Activated B cell treated with CpG ODN at 0.5 μM for 24 hours (primary cell): ENCODE results near the gene P2RY6. TPM values are rescaled to one million over a fixed set of nuclear protein-coding genes. Genes with fewer than 3 reads are reported as not detected.
A peak's percentile ranks its signal among the peaks of the same experiment; 100 is the strongest.

ENCODE experiments used
- ATAC-seq: fragments of 200-7000 bp; cut with Tn5 transposase; one replicate; pipeline ENCODE4 v1.10.0; 2021; ENCODE audit warnings: low read depth, mild to moderate bottlenecking, moderate library complexity
- CTCF ChIA-PET: fragments of 350-600 bp; sonication (Branson Sonifier 250); formaldehyde crosslinking; loops from one replicate; lab custom pipeline; 2021; ENCODE audit warnings: antibody characterized with exemption; lab: Charles Lee
- POLR2A ChIA-PET: fragments of 350-600 bp; sonication (Branson Sonifier 250); formaldehyde crosslinking; loops from one replicate; lab custom pipeline; 2021; ENCODE audit warnings: antibody characterized with exemption; lab: Charles Lee
- DNase-seq: peaks from one replicate; pipeline ENCODE4 v3.0.0; 2022
- H3K27ac Mint-ChIP-seq: one replicate; pipeline ENCODE4 v1.8.0; 2020; ENCODE audit warnings: mixed read lengths
- H3K27me3 Mint-ChIP-seq: one replicate; pipeline ENCODE4 v1.8.0; 2021; ENCODE audit warnings: mixed read lengths
- H3K36me3 Mint-ChIP-seq: one replicate; pipeline ENCODE4 v1.8.0; 2021; ENCODE audit warnings: low read depth, mixed read lengths
- H3K4me1 Mint-ChIP-seq: one replicate; pipeline ENCODE4 v1.8.0; 2021; ENCODE audit warnings: mixed read lengths
- H3K4me3 Mint-ChIP-seq: one replicate; pipeline ENCODE4 v1.8.0; 2020; ENCODE audit warnings: mild to moderate bottlenecking, mixed read lengths
- H3K9me3 Mint-ChIP-seq: one replicate; pipeline ENCODE4 v1.8.0; 2020; ENCODE audit warnings: mixed read lengths
- CTCF ChIP-seq: fragments of 200-600 bp; IDR thresholded peaks from one replicate; pipeline ENCODE4 v1.8.0; 2022; ENCODE audit warnings: antibody characterized with exemption, mild to moderate bottlenecking
- intact Hi-C: fragments of 100-400 bp; cut with micrococcal nuclease; formaldehyde crosslinking; loops from one replicate; pipeline ENCODE4 v1.15.1; 2024
- total RNA-seq: library from RNA; stranded (reverse); gene quantifications from 2 replicates; pipeline ENCODE4 v1.2.3, GENCODE V29; 2022

The P2RY6 gene
- total RNA-seq, 1 donor from 2014 or later, result 0.22 TPM

- ChIA-PET CTCF (interaction anchor here (1.1 kb wide), 1 partner anchor 9 kb away, joined by 3 read pairs; no protein-coding TSS in a partner anchor), POLR2A (interaction anchor here (0.6 kb wide), 1 partner anchor 32 kb away, joined by 3 read pairs; no protein-coding TSS in a partner anchor)
- no peak overlapping the region for H3K27ac Mint-ChIP-seq
Observed at GRCh38 chr11:73252577-73253191, 19.5 kb upstream of the P2RY6 start.

GRCh38 chr11:73257342-73258103 lies 14.6 kb upstream of the P2RY6 start:
- Mint-ChIP-seq H3K9me3 (no peaks in the 10 kb centered on the region), H3K27ac (no peak overlapping the region), H3K4me1 (no peaks in the 10 kb centered on the region), H3K4me3 (no peak overlapping the region), H3K27me3 (no peaks in the 10 kb centered on the region), H3K36me3 (no peaks in the 10 kb centered on the region)
- intact Hi-C loops, result no loop called here
- ATAC-seq (no peak), DNase-seq (no peak)
- ChIA-PET POLR2A (no interaction called here), CTCF (interaction anchor here (0.8 to 0.9 kb wide), 2 partner anchors 15 to 40 kb away, joined by 3 read pairs; no protein-coding TSS in a partner anchor)
- no peak for TF ChIP-seq CTCF

More at GRCh38 chr11:73252577-73253191, 19.5 kb upstream of the P2RY6 start:
- H3K9me3 Mint-ChIP-seq, result no peaks in the 10 kb centered on the region
- H3K4me3 Mint-ChIP-seq, result no peak overlapping the region
- intact Hi-C loops, result no loop called here
- H3K36me3 Mint-ChIP-seq, result no peaks in the 10 kb centered on the region
- H3K4me1 Mint-ChIP-seq, result peaks cover 2% of the 10 kb centered on the region
- peak; percentile 37 for ATAC-seq
- TF ChIP-seq CTCF, result no peak
- no peak for DNase-seq
- no peaks in the 10 kb centered on the region for H3K27me3 Mint-ChIP-seq

- CTCF ChIA-PET, result interaction anchor here (0.8 to 0.9 kb wide), 2 partner anchors 16 to 39 kb away, joined by 3 read pairs; no protein-coding TSS in a partner anchor
- ATAC-seq, result no peak
- Mint-ChIP-seq H3K27me3 (peaks cover 7% of the 10 kb centered on the region), H3K4me3 (no peak overlapping the region), H3K27ac (no peak overlapping the region), H3K36me3 (no peaks in the 10 kb centered on the region), H3K9me3 (no peaks in the 10 kb centered on the region), H3K4me1 (no peaks in the 10 kb centered on the region)
- POLR2A ChIA-PET, result no interaction called here
- DNase-seq, result no peak
- intact Hi-C loops, result no loop called here
- no peak for TF ChIP-seq CTCF
Observed at GRCh38 chr11:73258104-73259035, 13.8 kb upstream of the P2RY6 start.

GRCh38 chr11:73259406-73260126 lies 12.6 kb upstream of the P2RY6 start:
- no peaks in the 10 kb centered on the region for H3K4me1 Mint-ChIP-seq
- POLR2A ChIA-PET, result no interaction called here

More at GRCh38 chr11:73259406-73260126, 12.6 kb upstream of the P2RY6 start:
- Mint-ChIP-seq H3K27ac (no peak overlapping the region), H3K4me3 (no peak overlapping the region), H3K36me3 (no peaks in the 10 kb centered on the region), H3K9me3 (no peaks in the 10 kb centered on the region), H3K27me3 (peaks cover 10% of the 10 kb centered on the region)
- DNase-seq (no peak), ATAC-seq (no peak)
- CTCF ChIA-PET, result no interaction called here
- no peak for TF ChIP-seq CTCF
- intact Hi-C loops, result no loop called here
